HEK293 (cell line): Measurements from ENCODE around the gene AKT3.

ENCODE experiments used
- CTCF ChIA-PET: fragments of 350-600 bp; formaldehyde crosslinking; extraction: SDS; loops from one replicate; lab custom pipeline; 2021; ENCODE audit warnings: antibody characterized with exemption; lab: Yijun Ruan, JAX
- POLR2A ChIA-PET: fragments of 300-600 bp; formaldehyde crosslinking; extraction: SDS; loops from one replicate; lab custom pipeline; 2020; ENCODE audit warnings: antibody characterized with exemption, inconsistent platforms; lab: Yijun Ruan, JAX
- H3K27ac ChIP-seq: fragments of 200-500 bp; sonication (Bioruptor generic); 2 replicates; pipeline ENCODE4 v1.5.1; 2014; ENCODE audit warnings: low read depth, low read length, control low read depth, inconsistent platforms; ENCODE audit errors: extremely low read depth
- H3K36me3 ChIP-seq, 2 experiments: fragments of 200-500 bp in 1 of 2; sonication (Bioruptor generic) in 1 of 2; 1 replicate in 1 of 2; 2 replicates in 1 of 2; pipeline ENCODE4 v1.5.1; 2014 to 2017; ENCODE audit warnings: inconsistent platforms in 2 of 2, low read length in 2 of 2; ENCODE audit not compliant: control insufficient read depth in 2 of 2, insufficient read depth in 1 of 2
- H3K4me1 ChIP-seq: fragments of 200-500 bp; sonication (Bioruptor generic); 2 replicates; pipeline ENCODE4 v1.5.1; 2014; ENCODE audit warnings: mild to moderate bottlenecking, low read length, inconsistent platforms; ENCODE audit not compliant: control insufficient read depth, insufficient read depth
- H3K4me3 ChIP-seq: 2 replicates; pipeline ENCODE4 v1.5.1; 2011; ENCODE audit warnings: low read depth, mild to moderate bottlenecking, control low read depth, low read length, moderate library complexity
- H3K9me3 ChIP-seq: fragments of 200-500 bp; sonication (Bioruptor generic); 2 replicates; pipeline ENCODE4 v1.5.1; 2014; ENCODE audit warnings: low read depth, low read length, inconsistent platforms; ENCODE audit not compliant: control insufficient read depth, insufficient read depth
- GLI4 ChIP-seq: fragments of 450-650 bp; formaldehyde crosslinking; IDR thresholded peaks from 2 replicates; pipeline ENCODE4 v1.5.1; 2016; ENCODE audit warnings: missing biosample characterization, missing genetic modification characterization
- RBAK ChIP-seq: fragments of 450-650 bp; formaldehyde crosslinking; IDR thresholded peaks from 2 replicates; pipeline ENCODE4 v1.5.1; 2016; ENCODE audit warnings: missing biosample characterization, missing genetic modification characterization
- WT1 ChIP-seq: fragments of 450-650 bp; formaldehyde crosslinking; IDR thresholded peaks from 2 replicates; pipeline ENCODE4 v1.5.1; 2016; ENCODE audit warnings: missing biosample characterization, missing genetic modification characterization
- ZBTB48 ChIP-seq: fragments of 450-650 bp; formaldehyde crosslinking; IDR thresholded peaks from 2 replicates; pipeline ENCODE4 v1.5.1; 2016; ENCODE audit warnings: missing biosample characterization, missing genetic modification characterization
- ZNF114 ChIP-seq: fragments of 450-650 bp; formaldehyde crosslinking; IDR thresholded peaks from 2 replicates; pipeline ENCODE4 v1.5.0; 2017; ENCODE audit warnings: missing biosample characterization, missing genetic modification characterization
- ZNF155 ChIP-seq: fragments of 450-650 bp; formaldehyde crosslinking; IDR thresholded peaks from 2 replicates; pipeline ENCODE4 v1.5.1; 2016; ENCODE audit warnings: missing biosample characterization, missing genetic modification characterization
- ZNF561 ChIP-seq: fragments of 450-650 bp; IDR thresholded peaks from 2 replicates; pipeline ENCODE4 v1.5.1; 2018; ENCODE audit warnings: missing biosample characterization, missing genetic modification characterization, borderline replicate concordance
- ZNF792 ChIP-seq: fragments of 450-650 bp; formaldehyde crosslinking; IDR thresholded peaks from 2 replicates; pipeline ENCODE4 v1.5.1; 2016; ENCODE audit warnings: missing biosample characterization, missing genetic modification characterization
- ZNF830 ChIP-seq: fragments of 450-650 bp; IDR thresholded peaks from 2 replicates; pipeline ENCODE4 v1.5.0; 2018; ENCODE audit warnings: missing biosample characterization, missing genetic modification characterization, low read depth, mild to moderate bottlenecking, moderate library complexity
- ZSCAN30 ChIP-seq: fragments of 450-650 bp; IDR thresholded peaks from 2 replicates; pipeline ENCODE4 v1.5.1; 2018; ENCODE audit warnings: missing biosample characterization, mild to moderate bottlenecking, missing genetic modification characterization, moderate library complexity
- TF ChIP-seq, protein P1 (sequence below): fragments of 450-650 bp; formaldehyde crosslinking; IDR thresholded peaks from 2 replicates; pipeline ENCODE4 v1.5.1; 2016; ENCODE audit warnings: missing biosample characterization, missing genetic modification characterization
- TF ChIP-seq, protein P2 (sequence below): fragments of 450-650 bp; formaldehyde crosslinking; IDR thresholded peaks from 2 replicates; pipeline ENCODE4 v1.5.1; 2016; ENCODE audit warnings: missing biosample characterization, missing genetic modification characterization
- TF ChIP-seq, protein P3 (sequence below): fragments of 450-650 bp; formaldehyde crosslinking; IDR thresholded peaks from 2 replicates; pipeline ENCODE4 v1.5.1; 2016; ENCODE audit warnings: missing biosample characterization, missing genetic modification characterization
- TF ChIP-seq, protein P4 (sequence below): fragments of 450-650 bp; formaldehyde crosslinking; IDR thresholded peaks from 2 replicates; pipeline ENCODE4 v1.5.1; 2016; ENCODE audit warnings: missing biosample characterization, missing genetic modification characterization, borderline replicate concordance

AKT3 gene

DNA sequence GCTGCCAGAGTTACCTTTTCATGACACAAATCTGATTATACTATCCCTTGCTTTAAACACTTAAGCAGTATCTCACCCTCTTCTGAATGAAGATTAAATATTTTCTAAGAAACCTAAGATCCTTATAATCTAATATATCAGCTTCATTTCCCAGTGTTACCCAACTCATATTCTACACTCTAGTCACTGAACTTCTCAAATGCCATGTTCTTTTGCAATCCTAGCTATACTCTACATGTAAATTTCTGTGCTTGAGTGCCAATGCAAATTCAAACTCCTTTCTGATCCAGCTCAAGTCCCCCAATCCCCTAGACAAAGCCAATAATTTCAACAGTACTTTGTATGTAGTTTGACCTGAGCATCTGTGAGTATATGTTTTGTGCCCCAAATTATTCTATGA lies 300.3 kb downstream of the AKT3 start:
- ChIA-PET POLR2A (no interaction called here), CTCF (interaction anchor here (0.6 kb wide), 1 partner anchor 225 kb away, joined by 3 read pairs; no protein-coding TSS in a partner anchor)
- TF ChIP-seq GLI4 (tag by site-specific recombination) (no peak), WT1 (tag by site-specific recombination) (no peak)
- TF ChIP-seq, protein P1, sequence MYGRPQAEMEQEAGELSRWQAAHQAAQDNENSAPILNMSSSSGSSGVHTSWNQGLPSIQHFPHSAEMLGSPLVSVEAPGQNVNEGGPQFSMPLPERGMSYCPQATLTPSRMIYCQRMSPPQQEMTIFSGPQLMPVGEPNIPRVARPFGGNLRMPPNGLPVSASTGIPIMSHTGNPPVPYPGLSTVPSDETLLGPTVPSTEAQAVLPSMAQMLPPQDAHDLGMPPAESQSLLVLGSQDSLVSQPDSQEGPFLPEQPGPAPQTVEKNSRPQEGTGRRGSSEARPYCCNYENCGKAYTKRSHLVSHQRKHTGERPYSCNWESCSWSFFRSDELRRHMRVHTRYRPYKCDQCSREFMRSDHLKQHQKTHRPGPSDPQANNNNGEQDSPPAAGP (tag by site-specific recombination): no peak
- no peak overlapping the region for H3K27ac ChIP-seq
- no peaks in the 10 kb centered on the region for H3K9me3 ChIP-seq
- no peak overlapping the region for H3K4me3 ChIP-seq
- H3K36me3 ChIP-seq: peaks cover 0 to 5% of the 10 kb centered on the region in 2 experiments; a peak in 1 of 3 replicates
- H3K4me1 ChIP-seq: no peaks in the 10 kb centered on the region

DNA sequence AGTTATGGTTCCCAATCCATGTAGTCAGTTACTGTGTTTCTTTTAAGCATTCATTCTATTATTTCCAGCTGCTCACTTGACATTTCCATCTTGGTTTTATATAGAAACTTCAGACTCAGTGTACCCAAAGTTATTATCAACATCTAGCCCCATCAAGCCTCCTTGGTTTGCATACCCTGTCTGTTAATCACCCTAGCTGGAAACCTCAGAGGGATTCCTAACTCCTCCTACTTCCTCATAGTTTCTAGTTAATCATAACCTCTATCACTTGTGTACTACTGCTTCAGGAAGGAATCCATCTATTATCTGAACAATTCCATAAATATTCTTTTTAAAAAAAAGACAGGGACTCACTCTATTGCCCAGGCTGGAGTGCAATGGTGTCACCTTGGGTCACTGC lies 300.9 kb downstream of the AKT3 start:
- H3K9me3 ChIP-seq: no peaks in the 10 kb centered on the region
- CTCF ChIA-PET: interaction anchor here (0.6 kb wide), 1 partner anchor 225 kb away, joined by 3 read pairs; no protein-coding TSS in a partner anchor
- H3K36me3 ChIP-seq: peaks cover 3 to 12% of the 10 kb centered on the region in 2 experiments
- no peaks in the 10 kb centered on the region for H3K4me1 ChIP-seq
- TF ChIP-seq, protein P2, sequence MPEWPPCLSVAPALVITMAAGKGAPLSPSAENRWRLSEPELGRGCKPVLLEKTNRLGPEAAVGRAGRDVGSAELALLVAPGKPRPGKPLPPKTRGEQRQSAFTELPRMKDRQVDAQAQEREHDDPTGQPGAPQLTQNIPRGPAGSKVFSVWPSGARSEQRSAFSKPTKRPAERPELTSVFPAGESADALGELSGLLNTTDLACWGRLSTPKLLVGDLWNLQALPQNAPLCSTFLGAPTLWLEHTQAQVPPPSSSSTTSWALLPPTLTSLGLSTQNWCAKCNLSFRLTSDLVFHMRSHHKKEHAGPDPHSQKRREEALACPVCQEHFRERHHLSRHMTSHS (tag by site-specific recombination): no peak
- TF ChIP-seq, protein P3, sequence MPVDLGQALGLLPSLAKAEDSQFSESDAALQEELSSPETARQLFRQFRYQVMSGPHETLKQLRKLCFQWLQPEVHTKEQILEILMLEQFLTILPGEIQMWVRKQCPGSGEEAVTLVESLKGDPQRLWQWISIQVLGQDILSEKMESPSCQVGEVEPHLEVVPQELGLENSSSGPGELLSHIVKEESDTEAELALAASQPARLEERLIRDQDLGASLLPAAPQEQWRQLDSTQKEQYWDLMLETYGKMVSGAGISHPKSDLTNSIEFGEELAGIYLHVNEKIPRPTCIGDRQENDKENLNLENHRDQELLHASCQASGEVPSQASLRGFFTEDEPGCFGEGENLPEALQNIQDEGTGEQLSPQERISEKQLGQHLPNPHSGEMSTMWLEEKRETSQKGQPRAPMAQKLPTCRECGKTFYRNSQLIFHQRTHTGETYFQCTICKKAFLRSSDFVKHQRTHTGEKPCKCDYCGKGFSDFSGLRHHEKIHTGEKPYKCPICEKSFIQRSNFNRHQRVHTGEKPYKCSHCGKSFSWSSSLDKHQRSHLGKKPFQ (tag by site-specific recombination): no peak
- TF ChIP-seq ZNF792 (no peak), ZNF561 (tag by site-specific recombination) (no peak), ZBTB48 (tag by site-specific recombination) (no peak), ZNF155 (no peak)
- TF ChIP-seq, protein P4, sequence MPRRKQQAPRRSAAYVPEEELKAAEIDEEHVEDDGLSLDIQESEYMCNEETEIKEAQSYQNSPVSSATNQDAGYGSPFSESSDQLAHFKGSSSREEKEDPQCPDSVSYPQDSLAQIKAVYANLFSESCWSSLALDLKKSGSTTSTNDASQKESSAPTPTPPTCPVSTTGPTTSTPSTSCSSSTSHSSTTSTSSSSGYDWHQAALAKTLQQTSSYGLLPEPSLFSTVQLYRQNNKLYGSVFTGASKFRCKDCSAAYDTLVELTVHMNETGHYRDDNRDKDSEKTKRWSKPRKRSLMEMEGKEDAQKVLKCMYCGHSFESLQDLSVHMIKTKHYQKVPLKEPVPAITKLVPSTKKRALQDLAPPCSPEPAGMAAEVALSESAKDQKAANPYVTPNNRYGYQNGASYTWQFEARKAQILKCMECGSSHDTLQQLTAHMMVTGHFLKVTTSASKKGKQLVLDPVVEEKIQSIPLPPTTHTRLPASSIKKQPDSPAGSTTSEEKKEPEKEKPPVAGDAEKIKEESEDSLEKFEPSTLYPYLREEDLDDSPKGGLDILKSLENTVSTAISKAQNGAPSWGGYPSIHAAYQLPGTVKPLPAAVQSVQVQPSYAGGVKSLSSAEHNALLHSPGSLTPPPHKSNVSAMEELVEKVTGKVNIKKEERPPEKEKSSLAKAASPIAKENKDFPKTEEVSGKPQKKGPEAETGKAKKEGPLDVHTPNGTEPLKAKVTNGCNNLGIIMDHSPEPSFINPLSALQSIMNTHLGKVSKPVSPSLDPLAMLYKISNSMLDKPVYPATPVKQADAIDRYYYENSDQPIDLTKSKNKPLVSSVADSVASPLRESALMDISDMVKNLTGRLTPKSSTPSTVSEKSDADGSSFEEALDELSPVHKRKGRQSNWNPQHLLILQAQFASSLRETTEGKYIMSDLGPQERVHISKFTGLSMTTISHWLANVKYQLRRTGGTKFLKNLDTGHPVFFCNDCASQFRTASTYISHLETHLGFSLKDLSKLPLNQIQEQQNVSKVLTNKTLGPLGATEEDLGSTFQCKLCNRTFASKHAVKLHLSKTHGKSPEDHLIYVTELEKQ (tag by site-specific recombination): no peak
- no peak overlapping the region for H3K27ac ChIP-seq
- POLR2A ChIA-PET: no interaction called here
- H3K4me3 ChIP-seq: no peak overlapping the region

DNA sequence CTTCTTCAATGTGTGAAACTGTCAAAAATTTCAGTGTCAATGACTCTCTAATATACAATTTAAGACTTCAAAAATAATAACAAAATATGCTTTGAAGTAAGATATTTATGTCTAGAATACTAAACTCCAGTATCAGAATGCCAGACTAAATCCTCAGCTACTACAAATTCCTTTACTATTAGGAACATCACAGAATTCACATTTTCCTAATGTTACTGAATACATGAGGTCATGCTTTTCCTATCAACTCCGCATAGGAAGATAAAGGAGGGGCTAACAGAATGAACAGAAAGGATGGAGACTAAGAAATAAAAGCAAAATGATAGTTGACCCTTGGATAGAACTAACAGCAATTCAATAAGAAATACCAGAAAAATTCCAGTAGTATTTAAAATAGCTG lies 301.5 kb downstream of the AKT3 start:
- peaks cover 3 to 15% of the 10 kb centered on the region in 2 experiments for H3K36me3 ChIP-seq
- TF ChIP-seq ZNF114 (tag by site-specific recombination) (no peak), ZSCAN30 (tag by site-specific recombination) (no peak), ZNF830 (tag by site-specific recombination) (no peak), RBAK (tag by site-specific recombination) (no peak)
- no peak overlapping the region for H3K4me3 ChIP-seq
- ChIA-PET CTCF (interaction anchor here (1.0 kb wide), 1 partner anchor 725 kb away, joined by 3 read pairs; no protein-coding TSS in a partner anchor), POLR2A (no interaction called here)
- H3K9me3 ChIP-seq: no peaks in the 10 kb centered on the region
- no peaks in the 10 kb centered on the region for H3K4me1 ChIP-seq
- no peak overlapping the region for H3K27ac ChIP-seq
